Stimulated activated CD8-positive, alpha-beta memory T cell treated with anti-CD3 and anti-CD28 coated beads, Interleukin-15, amount 100 ng/mL, for 48 hours (primary cell): ENCODE measurements around the gene SDF2.

ENCODE experiments used
- DNase-seq, 2 donors: peaks; one replicate each; pipeline ENCODE4 v3.0.0-alpha.2; 2020; ENCODE audit warnings: low read depth in 2 of 2

Gene SDF2, protein sequence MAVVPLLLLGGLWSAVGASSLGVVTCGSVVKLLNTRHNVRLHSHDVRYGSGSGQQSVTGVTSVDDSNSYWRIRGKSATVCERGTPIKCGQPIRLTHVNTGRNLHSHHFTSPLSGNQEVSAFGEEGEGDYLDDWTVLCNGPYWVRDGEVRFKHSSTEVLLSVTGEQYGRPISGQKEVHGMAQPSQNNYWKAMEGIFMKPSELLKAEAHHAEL

DNA sequence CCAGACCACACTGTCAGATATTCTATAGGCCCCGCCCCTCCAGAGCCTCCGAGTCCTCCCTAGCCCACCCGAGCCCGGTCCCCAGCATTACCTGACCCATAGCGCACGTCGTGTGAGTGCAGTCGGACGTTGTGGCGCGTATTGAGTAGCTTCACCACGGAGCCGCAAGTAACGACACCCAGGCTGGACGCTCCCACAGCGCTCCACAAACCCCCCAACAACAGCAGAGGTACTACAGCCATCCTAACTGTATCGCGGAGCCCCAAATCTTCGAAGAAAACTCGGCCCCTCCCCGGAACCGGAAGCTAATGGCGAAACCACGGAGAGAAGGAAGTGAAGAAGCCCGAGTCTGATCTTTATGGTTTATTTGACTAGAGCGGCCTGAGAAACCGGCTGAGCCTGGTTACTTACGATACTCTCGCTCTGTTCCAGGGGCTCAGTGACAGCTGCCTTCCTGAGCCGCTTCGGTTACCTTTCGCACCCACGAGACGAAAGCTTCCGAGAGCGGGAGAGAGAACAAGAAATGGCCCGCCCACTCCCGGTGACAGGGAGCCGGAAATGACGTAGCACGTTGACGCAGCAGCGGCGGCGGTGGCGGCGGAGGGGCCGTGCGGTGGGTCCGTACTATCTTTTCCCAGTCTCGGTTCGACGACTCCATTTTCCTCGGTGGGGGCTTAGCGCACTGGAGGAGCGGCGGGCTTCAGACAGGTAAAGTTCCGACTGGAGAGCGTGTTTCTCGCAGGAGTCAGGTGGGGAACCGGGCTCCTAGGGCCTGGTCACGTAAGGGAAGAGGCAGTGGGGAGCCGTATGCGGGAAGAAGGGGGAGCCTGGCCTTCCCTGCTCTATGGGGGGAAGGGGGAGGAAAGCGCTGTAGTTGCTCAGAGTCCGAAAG, at the start of gene SDF2, which contains the start of gene SUPT6H:
SDF2 (minus strand) TSS at position 272 of the 892 bp plus-strand sequence; CDS start at position 242, 30 bp downstream.
SUPT6H (plus strand) TSS at position 571 of the 892 bp plus-strand sequence. CDS start 11,197 bp downstream, outside the sequence.
- peak; percentile 88 to 90 for DNase-seq

DNA sequence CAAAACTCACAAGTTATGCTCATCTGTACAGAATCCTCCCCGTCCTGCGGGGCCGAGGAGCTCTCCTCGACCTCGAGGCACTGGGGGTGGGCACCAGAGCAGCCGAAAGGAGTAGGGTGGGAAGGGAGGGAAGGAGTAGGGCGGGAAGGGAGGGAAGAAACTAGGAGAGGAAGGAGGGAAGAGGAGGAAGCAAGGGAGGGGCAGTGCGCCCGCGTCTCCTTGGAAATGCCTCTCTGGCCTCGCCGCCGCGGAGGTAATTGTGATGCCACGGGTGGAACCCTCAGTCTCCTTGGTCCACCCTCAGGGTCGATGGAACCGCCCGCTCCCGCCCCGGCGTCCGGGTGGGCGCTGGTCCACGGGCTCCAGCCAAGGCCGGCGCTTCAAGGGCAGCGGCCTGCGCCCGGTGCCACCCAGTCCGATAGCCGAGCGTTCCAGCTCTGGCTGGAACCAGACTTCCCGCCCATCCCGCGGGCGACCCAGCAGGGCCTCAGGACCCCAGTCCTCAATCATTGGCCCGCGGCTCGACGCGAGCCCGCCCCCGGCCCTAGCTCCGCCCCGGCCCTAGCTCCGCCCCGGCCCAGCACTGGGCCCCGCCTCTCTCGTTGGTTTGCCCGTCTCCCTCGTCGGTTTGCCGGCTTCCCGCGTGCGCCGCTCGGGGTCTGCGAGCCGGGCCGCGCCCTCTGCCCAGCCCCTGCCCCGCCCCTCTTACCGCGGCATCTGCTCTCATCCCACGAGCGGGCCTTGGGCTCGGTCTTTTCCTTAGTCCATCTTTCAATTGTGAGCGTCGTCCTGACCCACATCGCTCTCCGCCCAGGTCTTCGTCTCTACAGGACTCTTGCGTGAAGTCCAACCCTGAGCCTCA, 49.4 kb upstream of the SDF2 start:
- peak; percentile 82 to 90 for DNase-seq

DNA sequence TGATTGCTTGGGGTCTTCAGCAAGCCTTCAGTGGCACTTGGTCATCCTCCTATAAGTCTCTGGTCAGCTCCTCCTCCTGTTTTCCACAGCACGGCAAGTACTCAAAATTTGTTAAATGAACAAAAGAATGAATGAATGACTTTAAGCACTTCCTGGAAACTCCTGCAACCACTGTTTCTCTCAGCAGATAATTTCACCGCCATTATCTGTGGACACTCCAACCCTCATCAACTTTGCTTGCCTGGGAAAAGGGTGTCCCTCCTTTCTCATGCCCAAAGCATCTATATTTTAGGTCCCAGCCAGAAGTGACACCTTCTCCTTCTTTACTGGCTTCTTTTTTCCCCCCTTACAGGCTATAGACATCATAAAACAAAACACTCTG, 45.6 kb upstream of the SDF2 start:
- DNase-seq: no peak

DNA sequence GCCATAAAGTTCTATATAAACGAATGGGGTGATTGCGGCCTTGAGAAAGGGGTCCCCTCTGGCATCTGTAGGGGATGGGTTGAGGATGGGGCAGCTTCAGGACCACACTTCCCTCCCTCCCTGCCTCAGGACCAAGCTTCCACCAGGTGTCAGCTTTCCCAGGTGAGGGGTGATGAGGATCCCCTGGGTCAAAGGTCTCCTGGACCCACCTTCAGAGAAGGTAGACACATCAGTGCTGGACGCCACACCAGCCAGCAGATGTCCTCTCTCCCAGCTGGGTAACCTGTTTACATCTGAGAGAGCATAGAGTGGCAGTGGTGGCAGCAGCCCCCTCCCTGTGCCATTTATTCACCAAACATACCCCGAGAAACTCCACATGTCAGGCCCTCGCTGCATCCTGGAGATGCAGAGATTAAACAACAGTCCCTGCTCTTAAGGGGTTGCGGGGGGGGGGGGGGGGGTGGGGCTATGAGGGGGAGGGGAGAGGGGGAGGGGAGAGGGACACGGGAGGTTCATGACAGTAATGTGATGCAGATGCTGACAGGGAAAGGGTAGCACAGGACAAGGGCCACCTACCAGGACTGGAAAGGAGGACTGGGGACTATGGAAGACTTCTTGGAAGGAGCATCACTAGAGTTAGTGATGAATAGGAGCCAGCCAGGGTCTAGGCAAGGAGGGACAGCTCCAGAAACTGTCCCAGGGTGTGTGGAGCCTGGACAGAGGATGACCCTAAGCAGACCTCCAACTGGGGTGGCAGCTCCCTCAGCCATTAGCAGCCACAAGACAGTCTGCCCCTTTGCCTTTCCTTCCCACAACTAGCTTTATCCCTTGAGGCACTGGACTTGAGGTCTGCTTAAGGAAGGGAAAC, 45.0 kb upstream of the SDF2 start:
- DNase-seq: no peak

DNA sequence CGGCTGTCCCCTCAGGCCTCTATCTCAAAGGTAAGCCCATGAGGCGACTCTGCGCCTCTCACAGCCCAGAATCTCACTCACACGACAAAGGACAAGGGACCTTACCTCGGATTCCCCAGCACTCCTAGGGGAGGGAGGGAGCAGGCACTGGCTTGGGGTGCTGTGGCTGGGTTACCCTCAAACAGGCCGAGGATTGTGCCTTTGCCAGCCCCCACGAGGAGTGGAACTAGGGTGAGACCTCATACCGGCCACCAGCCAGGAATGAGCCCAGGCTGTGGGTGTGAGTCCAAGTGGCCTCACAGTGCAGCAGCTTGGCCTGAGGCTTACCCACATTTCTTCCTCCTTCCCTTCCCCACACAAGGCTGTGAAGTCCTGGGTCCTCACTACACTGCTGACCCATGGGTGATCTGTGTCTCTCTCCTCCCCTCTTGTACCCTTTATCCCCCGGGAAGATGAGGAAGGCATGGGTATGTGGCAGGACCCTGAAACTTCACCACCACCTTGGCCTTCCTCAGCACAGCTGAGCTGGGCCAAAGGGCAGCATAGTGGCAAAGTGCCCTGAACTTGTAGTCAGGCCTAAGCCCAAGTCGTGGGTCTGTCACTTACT, 44.1 kb upstream of the SDF2 start:
- DNase-seq: no peak

DNA sequence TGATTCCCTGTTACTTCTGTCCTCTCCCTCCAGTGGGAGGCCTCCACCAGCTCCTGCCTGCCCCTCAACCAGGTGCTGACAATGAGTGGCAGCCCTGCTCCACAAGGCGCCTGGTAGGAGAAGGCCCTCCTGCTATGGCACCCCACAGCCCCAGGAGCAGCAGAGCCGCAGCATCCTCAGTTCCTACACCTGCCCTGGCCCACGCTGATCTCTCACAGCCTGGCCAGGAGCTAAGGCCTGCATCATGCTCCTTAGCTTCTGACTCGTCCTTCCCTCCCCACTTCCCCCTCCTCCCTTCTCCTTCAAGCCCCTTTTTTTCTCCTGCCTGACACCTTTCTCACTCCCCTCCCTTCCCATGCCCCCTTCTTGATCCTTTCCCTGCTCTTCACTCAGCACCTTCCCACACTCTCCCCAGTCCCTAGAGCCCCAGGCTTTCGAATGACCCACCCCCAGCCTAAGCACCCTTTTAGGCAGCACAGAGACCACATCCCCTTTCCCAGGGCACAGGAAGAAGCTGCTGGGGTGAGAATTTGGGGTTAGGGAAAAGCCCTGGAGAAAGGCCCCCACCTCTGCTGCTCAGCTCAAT, 43.5 kb upstream of the SDF2 start:
- no peak for DNase-seq

DNA sequence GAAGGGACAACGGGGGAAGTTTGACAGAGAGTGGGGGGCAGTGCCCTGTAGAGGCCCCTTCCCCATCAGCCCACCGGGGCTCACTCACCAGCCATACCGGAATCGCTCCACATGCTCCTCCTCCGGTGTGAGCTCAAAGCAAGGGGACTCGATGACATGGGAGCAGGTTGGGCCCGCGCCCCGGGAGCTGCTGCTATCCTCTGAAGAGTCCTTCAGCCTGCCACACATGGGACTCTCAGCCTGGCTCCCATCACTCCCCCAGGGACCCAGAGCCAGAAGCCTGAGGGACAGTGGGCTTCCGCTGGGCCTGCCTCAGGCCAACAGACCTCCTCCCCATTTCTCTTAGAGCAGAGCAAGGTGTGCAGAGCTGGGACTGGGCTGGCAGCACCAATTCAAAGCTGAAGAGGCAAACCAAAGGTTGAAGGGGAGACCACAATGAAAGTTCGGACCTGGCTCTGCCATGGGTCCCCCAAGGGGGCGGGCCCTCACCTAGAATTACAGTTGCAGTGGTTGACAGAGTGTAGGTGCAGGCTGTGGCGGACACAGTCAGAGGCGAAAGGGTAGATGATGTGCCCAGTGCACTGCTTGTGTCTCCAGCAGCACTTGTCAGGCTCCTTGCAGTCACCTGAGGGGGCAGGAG, 42.6 kb upstream of the SDF2 start:
- no peak for DNase-seq

DNA sequence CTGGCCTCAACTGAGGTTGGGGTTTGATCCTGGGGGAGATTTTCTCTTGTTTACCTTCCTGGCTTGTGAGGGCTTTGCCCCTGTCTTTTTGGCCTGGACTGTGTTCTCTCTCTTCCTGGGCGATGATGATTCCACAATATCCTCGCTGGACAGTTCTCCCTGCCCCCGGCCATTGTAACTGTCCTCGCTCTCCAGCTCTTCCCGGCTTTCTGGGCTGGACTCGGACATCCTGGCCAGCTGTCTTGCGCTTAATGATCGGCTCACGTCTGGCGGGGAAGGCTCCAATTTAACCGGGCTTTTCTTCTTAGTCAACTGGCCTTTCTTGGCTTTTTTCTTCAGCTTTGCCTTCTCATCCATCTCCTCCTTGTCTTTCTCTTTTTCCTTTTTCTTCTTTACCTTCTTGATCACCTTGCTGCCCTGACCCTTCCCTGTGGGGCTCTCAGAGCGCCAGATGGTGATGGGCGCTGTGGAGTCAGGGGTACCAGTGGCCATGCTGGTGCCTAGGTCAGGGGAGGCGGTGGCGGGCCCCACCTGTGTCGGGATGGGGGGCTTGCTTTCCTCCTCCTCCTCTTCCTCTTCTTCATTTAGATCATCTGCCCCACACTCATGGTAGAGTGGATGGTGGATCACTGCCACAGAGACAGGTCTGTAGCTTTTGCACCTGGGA, 42.0 kb upstream of the SDF2 start:
- DNase-seq: no peak

DNA sequence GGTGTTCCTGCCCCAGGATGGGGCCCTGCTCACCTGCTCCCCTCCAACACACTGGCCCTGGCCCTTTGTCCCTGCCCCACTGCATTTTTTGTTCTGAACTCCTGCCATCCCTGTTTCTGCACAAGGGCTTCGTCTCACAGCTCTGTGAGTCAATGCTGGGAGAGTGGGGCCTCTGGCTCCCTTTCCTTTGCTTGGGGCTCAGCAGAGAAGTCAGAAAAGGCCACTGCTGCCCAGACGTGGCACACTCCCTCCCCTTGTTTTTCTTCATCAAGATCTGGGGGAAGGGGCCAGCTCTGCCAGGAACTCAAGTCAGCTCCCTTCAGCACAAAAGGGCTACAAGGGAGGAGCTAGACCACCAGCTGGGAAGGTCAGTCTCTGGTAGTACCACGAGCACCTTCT, 41.0 kb upstream of the SDF2 start:
- DNase-seq: no peak

DNA sequence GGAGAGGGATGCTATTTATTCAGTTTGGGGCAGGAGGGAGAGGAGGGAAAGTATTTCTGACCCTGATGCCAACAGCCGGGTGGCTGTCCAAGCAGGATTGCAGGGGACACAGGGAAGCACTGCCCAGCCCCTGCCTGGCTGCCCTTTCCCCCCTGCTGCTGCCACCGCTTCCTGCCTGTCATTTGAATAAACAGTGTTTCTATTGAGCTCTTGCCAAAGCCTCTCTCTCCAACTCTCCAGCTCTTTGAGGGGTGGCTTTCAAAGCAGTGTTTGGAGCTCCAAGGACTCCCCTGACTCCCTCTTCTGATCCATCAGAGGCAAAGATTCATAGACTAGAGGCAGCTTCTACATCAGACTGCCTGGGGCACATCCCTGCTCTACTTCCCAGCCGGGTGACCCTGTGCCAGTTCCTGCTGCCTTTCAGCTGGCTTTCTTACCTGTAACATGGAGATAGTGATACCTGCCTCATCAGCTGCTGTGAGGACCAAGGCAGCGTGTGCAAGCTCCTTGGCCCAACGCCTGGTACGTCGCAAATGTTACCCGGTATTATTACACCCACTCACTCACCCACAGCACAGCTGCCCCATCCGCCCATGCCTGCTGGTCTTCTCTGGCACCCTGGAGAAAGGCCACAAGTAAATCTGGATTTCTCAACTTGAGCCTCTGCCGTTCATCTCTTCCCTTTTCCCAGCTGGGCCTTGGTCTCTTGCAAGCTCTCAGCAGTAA, 40.5 kb upstream of the SDF2 start:
- DNase-seq: no peak

DNA sequence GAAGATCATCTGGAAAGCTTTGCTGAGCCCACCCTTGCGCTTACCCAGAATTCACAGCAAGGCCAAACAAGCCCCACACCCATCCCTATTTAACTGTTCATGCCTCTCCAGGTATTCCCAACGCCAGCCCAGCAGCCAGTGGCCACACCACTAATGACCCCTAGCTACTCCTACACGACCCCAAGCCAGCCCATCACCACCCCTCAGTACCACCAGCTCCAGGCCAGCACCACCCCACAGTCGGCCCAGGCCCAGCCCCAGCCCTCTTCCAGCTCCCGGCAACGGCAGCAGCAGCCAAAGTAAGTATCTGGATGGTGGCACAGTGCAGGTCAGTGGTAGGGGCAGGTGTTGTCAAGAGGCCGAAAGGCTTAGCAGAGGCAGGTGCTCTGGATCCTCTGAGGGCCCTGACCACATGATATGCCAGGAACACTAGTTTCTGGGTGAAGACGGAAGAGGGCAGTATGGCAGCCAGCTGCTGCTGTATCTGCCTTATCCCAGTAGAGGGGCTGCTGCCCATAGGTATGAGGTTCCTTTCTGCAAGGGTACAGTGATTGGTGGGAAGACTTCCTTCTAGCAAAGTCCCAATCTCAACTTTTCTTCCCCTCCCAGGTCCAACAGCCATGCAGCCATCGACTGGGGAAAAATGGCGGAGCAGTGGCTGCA, 39.3 kb upstream of the SDF2 start:
- DNase-seq: no peak

DNA sequence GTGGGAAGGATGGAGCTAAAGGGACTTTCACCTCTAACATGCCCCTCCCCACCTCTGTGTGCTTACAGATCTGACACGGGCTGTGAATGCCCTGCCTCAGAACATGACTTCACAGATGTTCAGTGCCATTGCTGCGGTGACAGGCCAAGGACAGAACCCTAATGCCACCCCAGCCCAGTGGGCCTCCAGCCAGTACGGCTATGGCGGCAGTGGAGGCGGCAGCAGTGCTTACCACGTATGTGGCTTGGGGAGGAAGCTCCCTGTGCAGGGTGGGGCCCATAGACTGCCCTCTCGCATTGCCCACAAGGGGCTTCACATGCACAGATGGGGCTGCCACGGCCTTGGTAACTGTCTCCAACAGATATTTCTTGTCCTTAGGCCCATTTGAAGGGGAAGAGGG, 38.6 kb upstream of the SDF2 start:
- no peak for DNase-seq

DNA sequence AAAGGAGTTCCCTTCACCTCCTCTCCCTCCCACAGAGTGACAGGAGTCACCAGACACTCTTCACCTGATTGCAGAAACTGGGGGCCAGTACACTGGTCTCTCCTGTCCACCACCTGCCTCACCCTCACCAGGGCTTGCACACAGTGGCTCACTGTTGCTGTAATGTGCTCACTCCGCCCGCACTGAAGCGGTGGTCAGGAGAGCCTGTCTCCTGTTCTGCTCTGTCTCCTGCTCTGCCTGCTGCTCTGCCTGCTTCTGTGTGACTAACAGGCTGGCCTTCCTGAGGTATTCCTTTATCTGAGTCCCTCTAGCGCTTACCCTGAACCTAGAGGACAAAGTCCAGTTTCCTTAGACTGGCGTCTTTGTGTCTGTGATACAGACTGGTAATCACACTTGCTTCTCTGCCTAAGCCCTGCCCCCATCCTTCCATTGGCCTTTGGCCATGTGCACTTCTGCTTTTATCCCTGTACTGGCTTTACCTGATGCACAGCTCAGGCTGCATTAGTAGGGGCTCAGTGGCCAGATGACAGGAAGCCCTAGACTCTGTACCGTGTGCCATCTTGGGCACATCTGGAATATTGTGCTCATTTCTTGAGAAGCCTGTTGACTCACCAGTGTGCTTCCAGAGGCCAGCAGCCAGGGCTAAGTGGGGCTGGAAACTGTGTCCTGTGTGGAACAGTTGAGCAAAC, 36.7 kb upstream of the SDF2 start:
- no peak for DNase-seq

DNA sequence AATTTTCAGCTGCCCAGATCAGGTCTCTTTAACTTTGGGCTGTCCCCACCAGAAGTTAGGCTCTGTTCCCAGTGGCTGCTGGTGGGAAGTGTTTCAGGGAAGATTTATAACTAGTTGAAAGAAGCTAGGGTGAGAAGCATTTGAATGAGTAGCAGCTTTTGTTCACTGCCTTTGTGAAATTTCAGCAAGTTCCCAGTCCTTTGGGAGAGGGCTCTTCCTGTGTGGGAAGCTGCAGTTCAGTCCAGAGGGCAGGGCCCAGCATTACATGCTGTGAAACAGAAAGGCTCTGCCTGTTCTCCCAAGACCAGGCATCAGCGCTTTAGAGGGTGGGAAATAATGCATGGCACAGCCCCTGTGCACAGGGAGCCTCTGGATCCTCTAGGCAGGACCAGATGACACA, 32.2 kb upstream of the SDF2 start:
- DNase-seq: no peak

DNA sequence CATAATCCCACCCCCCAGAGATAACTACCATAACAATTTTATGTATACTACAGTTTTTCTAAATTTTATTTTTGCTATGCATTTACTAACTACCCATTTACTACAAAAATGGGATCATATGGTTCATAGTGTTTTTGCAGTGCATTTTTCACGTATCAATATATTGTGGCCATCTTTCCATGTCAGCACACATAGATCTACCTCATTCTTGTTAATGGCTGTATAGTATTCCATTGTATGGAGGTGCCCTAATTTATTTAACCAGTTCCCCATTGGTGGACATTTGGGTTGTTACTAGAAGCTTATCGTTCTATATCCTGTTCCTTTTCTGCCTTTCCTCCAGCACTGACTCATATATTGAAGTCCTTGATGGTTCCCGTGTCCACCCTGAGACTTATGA, 27.3 kb upstream of the SDF2 start:
- DNase-seq: no peak

DNA sequence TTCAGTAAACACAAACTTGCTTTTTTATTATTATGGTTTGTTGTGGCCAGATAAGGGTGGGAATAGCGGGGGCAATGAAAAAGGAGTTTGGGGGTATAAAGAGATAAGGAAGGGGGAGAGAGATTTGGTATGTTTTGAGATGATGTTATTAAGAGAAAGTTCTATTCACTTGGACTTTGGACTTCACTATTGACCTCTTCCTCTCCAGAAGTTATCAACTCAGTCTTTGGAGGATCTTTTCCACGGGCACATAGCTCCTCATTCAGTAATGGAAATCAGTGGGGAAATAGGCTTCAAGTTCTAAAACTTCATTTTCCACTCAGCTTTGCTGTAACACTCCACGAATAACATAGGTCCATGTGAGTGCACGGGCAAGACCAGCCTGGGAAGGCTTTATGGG, 26.8 kb upstream of the SDF2 start:
- no peak for DNase-seq

DNA sequence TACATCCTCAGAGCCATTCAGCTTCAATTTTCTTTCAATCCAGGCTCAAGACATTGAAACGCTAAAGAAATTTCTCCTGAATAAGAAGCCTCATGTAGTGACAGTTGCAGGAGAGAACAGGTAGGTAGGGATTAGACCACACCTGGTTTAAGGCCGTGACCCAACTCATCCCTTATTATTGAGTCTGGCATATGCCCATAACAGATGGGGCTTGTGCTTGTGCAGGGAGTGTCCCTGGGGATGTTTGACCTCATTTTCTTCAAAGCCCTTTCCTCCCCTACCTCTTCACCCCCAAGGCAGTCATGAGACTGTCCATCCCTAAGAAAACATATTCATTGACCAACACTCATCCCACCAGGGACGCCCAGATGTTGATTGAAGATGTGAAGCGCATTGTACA, 24.6 kb upstream of the SDF2 start:
- no peak for DNase-seq

DNA sequence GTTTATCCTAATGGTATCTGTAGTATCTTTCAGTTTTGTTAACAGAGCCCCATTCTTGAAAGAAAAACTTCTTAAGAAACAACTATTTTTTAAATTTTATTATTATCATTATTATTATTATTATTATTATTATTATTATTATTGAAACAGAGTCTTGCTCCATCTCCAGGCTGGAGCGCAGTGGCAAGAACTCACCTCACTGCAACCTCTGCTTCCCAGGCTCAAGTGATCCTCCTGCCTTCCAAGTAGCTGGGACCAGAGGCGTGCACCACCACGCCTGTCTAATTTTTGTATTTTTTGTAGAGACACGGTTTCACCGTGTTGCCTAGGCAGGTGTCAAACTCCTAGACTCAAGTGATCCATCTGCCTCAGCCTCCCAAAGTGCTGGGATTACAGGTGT, 23.7 kb upstream of the SDF2 start:
- DNase-seq: no peak
